ENCODE results near the gene ISCA1.

ISCA1 gene

DNA sequence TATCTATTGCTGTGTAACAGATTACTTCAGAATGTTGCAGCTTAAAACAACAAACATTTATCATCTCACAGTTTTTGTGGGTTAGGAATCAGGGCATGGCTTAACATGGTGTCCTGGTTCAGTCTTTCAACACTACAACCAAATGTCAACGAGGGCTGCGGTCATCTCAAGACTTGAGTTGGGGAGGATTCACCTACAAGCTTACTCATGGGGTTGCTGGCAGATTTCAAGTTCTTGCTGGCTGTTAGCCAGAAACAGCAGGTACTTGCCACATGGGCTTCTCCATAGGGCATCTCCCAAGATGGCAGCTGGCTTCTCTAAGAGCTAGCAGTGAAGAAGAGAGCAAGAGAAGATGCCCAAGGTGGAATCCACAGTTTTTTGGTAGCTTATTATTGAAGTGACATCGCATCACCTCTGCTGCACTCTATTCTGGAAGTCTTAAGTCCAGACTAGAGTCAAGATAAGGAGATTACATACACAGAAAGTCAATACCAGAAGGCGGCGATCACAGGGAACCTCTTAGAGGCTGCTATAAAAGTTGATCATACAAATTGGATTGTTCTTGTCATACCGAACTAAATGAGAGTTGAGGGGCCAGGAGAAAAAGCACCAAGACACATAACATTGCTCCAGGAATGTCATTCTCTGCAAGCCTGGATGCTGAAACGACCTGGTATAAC lies 65.1 kb downstream of the ISCA1 start:
- DNase-seq = no peak
